Astrocyte (in vitro differentiated cells and primary cell): Measurements from ENCODE around the gene CDH13.

Experiments used
- CTCF ChIP-seq: IDR thresholded peaks from 2 replicates; pipeline ENCODE4 v1.5.1; 2011; ENCODE audit warnings: low read depth, mild to moderate bottlenecking, inconsistent platforms, low read length, moderate library complexity; ENCODE audit not compliant: insufficient read depth
- EZH2 ChIP-seq: IDR thresholded peaks from 2 replicates; pipeline ENCODE4 v1.6.1; 2012; ENCODE audit warnings: mild to moderate bottlenecking, low read length, inconsistent platforms; ENCODE audit not compliant: insufficient read depth

- TF ChIP-seq CTCF (no peak), EZH2 (no peak)
These were observed 776.2 kb downstream of the CDH13 start for GRCh38 chr16:83402967-83403366.
